SKM-1 (cell line): ENCODE measurements around the gene PGAM1.
A peak's percentile ranks its signal among the peaks of the same experiment; 100 is the strongest.
"Not testable (repeated sequence)": the region's sequence is repeated elsewhere in the genome, so short reads cannot be mapped to it uniquely, and the experiment has no call there.

Experiments
- DNase-seq: peaks from one replicate; lab custom pipeline; 2025; ENCODE audit not compliant: unreplicated experiment; lab: John Stamatoyannopoulos, UW

PGAM1 gene

GRCh38 chr10:97425964-97426775, at the start of gene PGAM1:
TSS of gene PGAM1 (plus strand) at chr10:97426191. CDS start at chr10:97426308, 117 bp downstream.
- DNase-seq: peak; percentile 90

- DNase-seq: peak; percentile 87
Measured at GRCh38 chr10:97376413-97376812, 49.6 kb upstream of the PGAM1 start.

GRCh38 chr10:97378933-97379921, 46.8 kb upstream of the PGAM1 start:
- DNase-seq: no peak

- DNase-seq: no peak
Measured at GRCh38 chr10:97380516-97380915, 45.5 kb upstream of the PGAM1 start.

- DNase-seq: no peak
Measured at GRCh38 chr10:97381626-97382025, 44.4 kb upstream of the PGAM1 start.

- DNase-seq: no peak
Measured at GRCh38 chr10:97383159-97383558, 42.8 kb upstream of the PGAM1 start.

GRCh38 chr10:97384156-97384555, 41.8 kb upstream of the PGAM1 start:
- no peak for DNase-seq

- no peak for DNase-seq
Measured at GRCh38 chr10:97384641-97385040, 41.4 kb upstream of the PGAM1 start.

GRCh38 chr10:97385565-97385964, 40.4 kb upstream of the PGAM1 start:
- no peak for DNase-seq

- no peak for DNase-seq
Measured at GRCh38 chr10:97388152-97388551, 37.8 kb upstream of the PGAM1 start.

- DNase-seq: no peak
Measured at GRCh38 chr10:97390091-97390490, 35.9 kb upstream of the PGAM1 start.

GRCh38 chr10:97393034-97393573, 32.9 kb upstream of the PGAM1 start:
- no peak for DNase-seq

GRCh38 chr10:97396056-97396455, 29.9 kb upstream of the PGAM1 start:
- no peak for DNase-seq

- DNase-seq: no peak
Measured at GRCh38 chr10:97399843-97400545, 26.0 kb upstream of the PGAM1 start.

GRCh38 chr10:97400665-97401454, 25.1 kb upstream of the PGAM1 start, which contains the start of gene RRP12:
TSS of gene RRP12 (minus strand) at chr10:97401340. CDS start at chr10:97401231, 109 bp downstream.
- DNase-seq: peak; percentile 99

GRCh38 chr10:97401455-97401919, 24.5 kb upstream of the PGAM1 start:
- no peak for DNase-seq

- DNase-seq: no peak
Measured at GRCh38 chr10:97404044-97404443, 21.9 kb upstream of the PGAM1 start.

- peak; percentile 89 for DNase-seq
Measured at GRCh38 chr10:97406064-97406463, 19.9 kb upstream of the PGAM1 start.

- not testable (repeated sequence) for DNase-seq
Measured at GRCh38 chr10:97406483-97406882, 19.5 kb upstream of the PGAM1 start.
